HG02610 (cell line): ENCODE data around the gene ZGRF1.
"Not testable (repeated sequence)": the region's sequence is repeated elsewhere in the genome, so short reads cannot be mapped to it uniquely, and the experiment has no call there.

Source experiments
- ATAC-seq: cut with Tn5 transposase; IDR thresholded peaks from one replicate; pipeline ENCODE4 v1.9.1; 2021; ENCODE audit warnings: mild to moderate bottlenecking, moderate library complexity; ENCODE audit not compliant: unreplicated experiment

ZGRF1 gene

GRCh38 chr4:112560084-112560483 lies 76.6 kb downstream of the ZGRF1 start:
- ATAC-seq, result peak; percentile 65

- ATAC-seq, result no peak
Observed at GRCh38 chr4:112559053-112559452, 77.7 kb downstream of the ZGRF1 start.

DNA sequence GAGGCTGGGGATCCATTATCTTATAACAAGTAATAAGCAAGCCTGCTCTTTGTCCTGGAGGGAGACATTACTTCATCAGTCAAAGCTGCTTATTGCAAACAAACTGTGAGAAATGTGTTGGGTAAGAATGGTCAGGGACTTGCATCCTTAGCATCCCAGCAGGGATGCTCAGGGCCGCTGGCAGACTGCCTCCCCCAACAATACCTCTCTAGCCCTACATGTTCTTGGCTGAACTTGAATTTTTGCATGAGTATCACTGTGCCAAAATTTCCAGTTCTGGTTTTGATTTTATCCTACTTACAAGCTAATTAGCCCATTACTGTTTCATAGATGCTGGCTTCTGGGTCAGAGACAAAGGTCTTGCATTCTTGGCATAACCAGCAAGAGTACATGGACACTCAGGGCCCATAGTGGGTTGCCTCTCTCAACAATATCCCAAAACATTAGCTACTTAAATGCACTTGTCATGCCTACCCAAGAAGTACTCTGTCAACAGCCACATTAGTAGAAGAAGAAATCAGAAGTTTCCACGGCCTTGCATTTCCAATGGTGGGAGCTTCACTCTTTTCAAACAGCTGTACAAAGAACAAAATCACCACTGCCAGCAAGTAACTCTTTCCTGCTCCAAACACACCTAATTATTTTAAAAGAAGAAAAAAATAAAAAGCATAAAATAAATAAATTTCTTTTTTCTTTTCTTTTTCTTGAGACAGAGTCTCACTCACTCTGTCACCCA lies 78.9 kb downstream of the ZGRF1 start:
- ATAC-seq, result no peak

- ATAC-seq, result not testable (repeated sequence)
Observed at GRCh38 chr4:112554271-112554670, 82.4 kb downstream of the ZGRF1 start.

- ATAC-seq, result no peak
Observed at GRCh38 chr4:112552668-112553067, 84.0 kb downstream of the ZGRF1 start.

GRCh38 chr4:112550728-112551127 lies 86.0 kb downstream of the ZGRF1 start:
- no peak for ATAC-seq

DNA sequence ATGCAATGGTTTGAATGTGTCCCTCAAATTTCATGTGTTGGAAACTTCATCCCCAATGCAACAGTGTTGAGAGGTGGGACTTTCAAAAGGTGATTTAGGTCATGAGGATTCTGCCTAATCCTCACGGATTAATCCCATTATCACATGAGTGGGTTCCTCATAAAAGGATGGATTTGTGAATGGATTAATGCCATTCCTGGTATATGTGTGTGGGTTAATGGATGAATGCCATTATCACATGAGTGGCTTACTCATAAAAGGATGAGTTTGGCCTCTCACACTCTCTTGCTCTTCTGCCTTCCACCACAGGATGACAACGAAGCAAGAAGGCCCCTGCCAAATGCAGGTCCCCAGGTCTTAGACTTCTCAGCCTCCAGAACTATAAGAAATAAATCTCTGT lies 90.2 kb downstream of the ZGRF1 start:
- ATAC-seq, result no peak

DNA sequence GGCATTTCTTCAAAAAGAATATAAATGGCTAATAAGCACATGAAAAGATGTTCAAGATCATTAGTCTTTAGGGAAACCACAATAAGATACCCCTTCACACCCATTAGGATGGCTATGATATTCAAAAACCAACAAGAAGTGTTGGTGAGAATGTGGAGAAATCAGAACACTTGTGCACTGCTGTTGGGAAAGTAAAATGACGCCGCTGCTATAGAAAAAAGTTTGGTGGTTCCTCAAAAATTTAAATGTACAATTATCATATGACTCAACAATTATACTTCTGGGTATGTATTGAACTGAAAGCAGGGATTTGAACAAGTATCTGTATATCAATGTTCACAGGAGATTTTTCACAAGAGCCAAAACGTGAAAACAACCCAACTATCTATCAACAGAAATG lies 91.4 kb downstream of the ZGRF1 start:
- no peak for ATAC-seq

GRCh38 chr4:112540695-112541094 lies 96.0 kb downstream of the ZGRF1 start:
- ATAC-seq, result no peak

- no peak for ATAC-seq
Observed at GRCh38 chr4:112536123-112536522, 100.6 kb downstream of the ZGRF1 start.

- no peak for ATAC-seq
Observed at GRCh38 chr4:112532267-112532666, 104.4 kb downstream of the ZGRF1 start.

GRCh38 chr4:112531146-112531545 lies 105.6 kb downstream of the ZGRF1 start:
- no peak for ATAC-seq

GRCh38 chr4:112526061-112526460 lies 110.6 kb downstream of the ZGRF1 start:
- ATAC-seq, result no peak

DNA sequence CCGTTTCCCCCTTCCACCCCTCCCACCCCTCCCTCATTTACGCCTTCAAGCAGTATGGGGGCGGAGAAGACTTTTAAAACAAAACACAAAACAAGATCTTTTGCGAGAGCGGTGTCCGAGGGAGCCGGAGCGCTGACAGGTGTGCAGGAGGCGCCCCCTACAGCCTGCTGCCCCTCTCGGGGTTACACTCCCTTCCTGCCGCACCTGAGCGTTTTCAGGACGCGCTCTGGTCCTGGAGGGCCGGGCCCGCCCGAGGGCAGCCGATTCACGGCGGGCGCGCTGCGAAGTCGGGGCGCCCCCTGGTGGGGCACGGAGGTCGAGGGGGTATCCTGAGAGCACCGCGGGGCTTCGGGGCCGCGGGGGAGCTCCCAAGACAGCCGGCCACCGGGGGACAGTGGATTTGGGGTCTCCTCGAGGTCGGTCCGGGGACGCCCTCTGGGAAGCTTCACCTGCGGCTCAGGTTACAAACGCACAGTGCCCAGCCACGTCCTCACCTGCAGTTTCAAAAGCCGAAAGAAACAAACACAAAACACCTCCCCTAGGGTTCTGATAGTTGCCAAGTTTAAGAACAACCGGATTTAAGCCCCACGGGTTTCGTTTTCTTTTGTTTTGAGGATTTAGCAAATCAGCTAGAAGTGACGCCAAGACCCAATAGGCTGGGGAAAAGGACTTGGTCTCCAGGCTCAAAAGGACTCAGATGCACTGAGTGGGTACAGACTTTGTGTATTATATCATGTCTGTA lies 112.8 kb downstream of the ZGRF1 start:
- peak; percentile 81 for ATAC-seq

- ATAC-seq, result peak; percentile 50
Observed at GRCh38 chr4:112523008-112523721, 113.5 kb downstream of the ZGRF1 start.

DNA sequence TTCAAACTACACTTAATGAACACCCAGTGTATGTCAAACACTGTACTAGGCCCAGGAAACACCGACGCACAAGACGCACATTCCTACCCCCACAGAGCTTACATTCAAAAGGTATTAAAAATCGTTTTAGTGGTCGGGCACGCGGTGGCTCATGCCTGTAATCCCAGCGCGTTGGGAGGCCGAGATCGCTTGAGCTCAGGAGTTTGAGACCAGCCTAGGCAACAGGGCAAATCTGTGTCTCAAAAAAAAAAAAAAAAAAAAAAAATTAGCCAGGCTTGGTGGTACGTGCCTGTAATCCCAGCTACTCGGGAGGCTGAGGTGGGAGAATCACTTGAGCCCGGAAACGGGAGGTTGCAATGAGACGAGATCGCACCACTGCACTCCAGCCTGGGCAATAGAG lies 114.3 kb downstream of the ZGRF1 start:
- ATAC-seq, result not testable (repeated sequence)

DNA sequence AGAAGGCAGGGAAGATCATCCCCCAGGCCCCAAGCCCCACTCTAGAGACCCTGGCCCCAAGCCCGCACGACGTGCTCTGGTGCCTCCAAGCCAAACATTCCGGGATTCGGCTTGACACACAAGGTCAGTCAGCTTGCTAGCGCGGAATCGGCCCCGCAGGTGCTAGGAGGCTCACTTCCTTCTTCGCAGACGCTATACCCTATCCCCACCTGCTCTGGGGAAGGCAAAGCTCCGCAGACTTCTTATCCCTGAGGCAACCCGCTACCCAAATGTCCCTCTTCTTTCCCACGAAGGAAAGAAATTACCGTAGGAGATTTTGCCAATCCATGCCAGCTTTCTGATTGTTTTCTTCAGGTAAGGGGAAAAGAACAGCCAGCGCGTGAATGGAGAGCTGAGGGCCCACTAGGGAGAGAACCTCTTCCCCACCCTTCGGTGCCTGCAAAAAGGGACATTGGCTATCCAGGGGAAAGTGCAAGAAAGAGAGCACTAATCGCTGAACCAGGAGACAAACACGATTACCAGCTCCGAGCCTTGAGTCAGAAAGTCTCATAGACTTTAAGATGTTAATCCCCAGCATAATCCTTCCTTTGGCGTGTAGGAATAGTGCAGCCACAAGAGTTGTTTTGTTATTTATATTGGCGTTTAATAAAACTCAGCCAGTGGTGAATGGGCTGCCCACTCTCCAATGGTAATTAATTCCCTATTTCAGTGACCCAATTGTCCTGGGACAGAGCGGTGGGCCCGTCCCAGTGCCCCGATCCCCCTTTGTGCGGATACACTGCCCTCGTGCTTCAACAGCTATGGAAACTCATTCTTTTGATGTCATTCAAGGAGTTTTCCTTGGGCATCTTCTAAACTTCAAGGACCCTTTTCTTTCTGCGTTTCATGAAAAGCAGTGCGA lies 115.3 kb downstream of the ZGRF1 start:
- ATAC-seq, result peak; percentile 14

- no peak for ATAC-seq
Observed at GRCh38 chr4:112520598-112521122, 116.0 kb downstream of the ZGRF1 start.

- ATAC-seq, result no peak
Observed at GRCh38 chr4:112519689-112520597, 116.8 kb downstream of the ZGRF1 start.
